ENCODE results near the gene DNM2.

DNA sequence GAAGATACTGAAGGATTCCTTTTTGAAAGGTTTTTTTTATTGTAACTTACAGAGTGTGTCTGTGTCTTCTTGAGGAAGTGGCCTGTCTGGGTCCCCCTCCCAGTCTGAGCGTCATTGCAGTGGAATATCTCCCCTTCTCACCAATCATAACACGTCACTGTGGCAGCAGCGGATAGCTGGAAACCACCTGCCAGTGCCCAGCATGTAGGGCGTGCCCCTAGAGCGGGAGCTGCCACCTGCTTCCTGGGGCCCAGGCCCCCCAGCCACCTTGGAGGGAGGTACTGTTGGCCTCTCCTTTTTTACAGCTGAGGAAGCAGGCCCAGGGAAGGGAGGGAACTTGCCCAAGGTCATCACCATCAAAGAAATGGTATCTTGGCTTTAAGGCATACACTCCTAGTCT is 4.6 kb upstream of the DNM2 start:
- TF ChIP-seq, protein P1, sequence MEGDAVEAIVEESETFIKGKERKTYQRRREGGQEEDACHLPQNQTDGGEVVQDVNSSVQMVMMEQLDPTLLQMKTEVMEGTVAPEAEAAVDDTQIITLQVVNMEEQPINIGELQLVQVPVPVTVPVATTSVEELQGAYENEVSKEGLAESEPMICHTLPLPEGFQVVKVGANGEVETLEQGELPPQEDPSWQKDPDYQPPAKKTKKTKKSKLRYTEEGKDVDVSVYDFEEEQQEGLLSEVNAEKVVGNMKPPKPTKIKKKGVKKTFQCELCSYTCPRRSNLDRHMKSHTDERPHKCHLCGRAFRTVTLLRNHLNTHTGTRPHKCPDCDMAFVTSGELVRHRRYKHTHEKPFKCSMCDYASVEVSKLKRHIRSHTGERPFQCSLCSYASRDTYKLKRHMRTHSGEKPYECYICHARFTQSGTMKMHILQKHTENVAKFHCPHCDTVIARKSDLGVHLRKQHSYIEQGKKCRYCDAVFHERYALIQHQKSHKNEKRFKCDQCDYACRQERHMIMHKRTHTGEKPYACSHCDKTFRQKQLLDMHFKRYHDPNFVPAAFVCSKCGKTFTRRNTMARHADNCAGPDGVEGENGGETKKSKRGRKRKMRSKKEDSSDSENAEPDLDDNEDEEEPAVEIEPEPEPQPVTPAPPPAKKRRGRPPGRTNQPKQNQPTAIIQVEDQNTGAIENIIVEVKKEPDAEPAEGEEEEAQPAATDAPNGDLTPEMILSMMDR (IDR thresholded peaks at IDR 0.05), result no peak
- no peak for TF ChIP-seq POLR2A (IDR thresholded peaks at IDR 0.05)
